GM12878 (cell line): ENCODE results near the gene HOXD13. TPM values are rescaled to one million over a fixed set of nuclear protein-coding genes. Genes with fewer than 3 reads are reported as not detected.

Experiments used
- ATAC-seq: fragments of 200-7000 bp; cut with Tn5 transposase; 3 replicates; pipeline ENCODE4 v1.9.1; 2020; ENCODE audit warnings: mild to moderate bottlenecking, moderate library complexity
- BruUV-seq: library from RNA; stranded (reverse); fragments of 400-500 nt; replicated peaks from 2 replicates; lab custom pipeline; 2021; lab: Mats Ljungman, UMichigan
- CTCF ChIA-PET: fragments of 300-600 bp; sonication (Branson Sonifier 250); formaldehyde crosslinking; extraction: SDS; loops from one replicate; lab custom pipeline; 2021; ENCODE audit warnings: inconsistent platforms; lab: Yijun Ruan, JAX
- POLR2A ChIA-PET: fragments of 350-600 bp; formaldehyde crosslinking; extraction: SDS; loops from one replicate; lab custom pipeline; 2021; ENCODE audit warnings: inconsistent platforms; lab: Charles Lee
- RAD21 ChIA-PET: fragments of 300-600 bp; sonication (Branson Sonifier 250); formaldehyde crosslinking; loops from one replicate; lab custom pipeline; 2023; ENCODE audit warnings: antibody characterized with exemption; ENCODE audit not compliant: unreplicated experiment; lab: Charles Lee
- SMC1A ChIA-PET: fragments of 300-600 bp; sonication (Branson Sonifier 250); formaldehyde crosslinking; loops from one replicate; lab custom pipeline; 2023; ENCODE audit not compliant: unreplicated experiment, uncharacterized antibody; lab: Charles Lee
- DNase-seq: peaks from one replicate; pipeline ENCODE4 v3.0.0-alpha.2; 2011; ENCODE audit warnings: low read depth, low spot score
- FAIRE-seq: peaks from 3 replicates; lab custom pipeline; 2011; peaks lifted over from hg19 to GRCh38; lab: Jason Lieb, UNC
- H2AFZ ChIP-seq: 2 replicates; pipeline ENCODE4 v1.6.0; 2011; ENCODE audit warnings: low read depth, low read length, control low read depth; ENCODE audit not compliant: control insufficient read depth
- H3K27ac ChIP-seq: 2 replicates; pipeline ENCODE4 v1.5.1; 2011; ENCODE audit warnings: control low read depth; ENCODE audit not compliant: control insufficient read depth, insufficient read depth
- H3K27me3 ChIP-seq, 2 experiments: replicated peaks in 1 of 2; 2 replicates each; pipeline versions ENCODE4 v1.6.0 to v1.6.1; 2011; ENCODE audit warnings: low read length in 1 of 2; ENCODE audit not compliant: control insufficient read depth in 2 of 2, insufficient read depth in 2 of 2
- H3K36me3 ChIP-seq, 2 experiments: 2 replicates each; pipeline ENCODE4 v1.5.1; 2011; ENCODE audit warnings: low read length in 1 of 2; ENCODE audit not compliant: control insufficient read depth in 2 of 2, insufficient read depth in 2 of 2
- H3K4me1 ChIP-seq: 2 replicates; pipeline ENCODE4 v1.6.1; 2011; ENCODE audit warnings: mild to moderate bottlenecking, low read length, moderate library complexity, mixed read lengths; ENCODE audit not compliant: control insufficient read depth, insufficient read depth
- H3K4me2 ChIP-seq: 2 replicates; pipeline ENCODE4 v1.6.0; 2011; ENCODE audit warnings: control low read depth; ENCODE audit not compliant: control insufficient read depth, insufficient read depth
- H3K4me3 ChIP-seq: fragments of 200-600 bp; sonication (generic); 2 replicates; pipeline ENCODE4 v1.5.1; 2016
- H3K79me2 ChIP-seq: 2 replicates; pipeline ENCODE4 v1.6.0; 2011; ENCODE audit warnings: low read length; ENCODE audit not compliant: control insufficient read depth, insufficient read depth
- H3K9ac ChIP-seq: 2 replicates; pipeline ENCODE4 v1.8.0; 2011; ENCODE audit warnings: low read length, control low read depth, mixed read lengths; ENCODE audit not compliant: control insufficient read depth, insufficient read depth
- H3K9me3 ChIP-seq: replicated peaks from 3 replicates; pipeline ENCODE4 v1.5.1; 2011; ENCODE audit warnings: mild to moderate bottlenecking, low read length; ENCODE audit not compliant: control insufficient read depth, insufficient read depth
- H4K20me1 ChIP-seq: 2 replicates; pipeline ENCODE4 v1.6.0; 2011; ENCODE audit not compliant: control insufficient read depth, insufficient read depth
- JUND ChIP-seq: IDR thresholded peaks from 2 replicates; pipeline ENCODE4 v1.6.1; 2012; ENCODE audit warnings: low read depth, mild to moderate bottlenecking, low read length, improper control_type of control experiment, moderate library complexity
- MTA3 ChIP-seq: IDR thresholded peaks from 2 replicates; pipeline ENCODE4 v1.6.1; 2012; ENCODE audit warnings: low read length, inconsistent platforms, borderline replicate concordance
- NBN ChIP-seq: fragments of 450-650 bp; IDR thresholded peaks from 2 replicates; pipeline ENCODE4 v1.6.1; 2016
- NR2F1 ChIP-seq: fragments of 450-650 bp; conservative IDR thresholded peaks from 2 replicates; pipeline ENCODE4 v1.6.1; 2017; ENCODE audit warnings: mild to moderate bottlenecking
- PML ChIP-seq: IDR thresholded peaks from 2 replicates; pipeline ENCODE4 v1.6.1; 2012; ENCODE audit warnings: low read length, inconsistent platforms
- TAF1 ChIP-seq: IDR thresholded peaks from 2 replicates; pipeline ENCODE4 v1.6.1; 2011; ENCODE audit warnings: mild to moderate bottlenecking, low read depth, low read length, borderline replicate concordance
- TBL1XR1 ChIP-seq: IDR thresholded peaks from 2 replicates; pipeline ENCODE4 v1.6.1; 2012; ENCODE audit warnings: low read depth, low read length, improper control_type of control experiment
- TCF12 ChIP-seq: IDR thresholded peaks from 2 replicates; pipeline ENCODE4 v1.6.1; 2011; ENCODE audit warnings: low read depth, mild to moderate bottlenecking, low read length
- ZNF207 ChIP-seq: fragments of 450-650 bp; IDR thresholded peaks from 2 replicates; pipeline ENCODE4 v1.6.1; 2014; ENCODE audit warnings: antibody characterized with exemption, mild to moderate bottlenecking, borderline replicate concordance
- ZNF274 ChIP-seq: IDR thresholded peaks from one replicate; pipeline ENCODE4 v1.8.0; 2011; ENCODE audit not compliant: insufficient read length, insufficient read depth
- ZSCAN29 ChIP-seq: fragments of 450-650 bp; IDR thresholded peaks from 2 replicates; pipeline ENCODE4 v1.6.1; 2017; ENCODE audit warnings: mild to moderate bottlenecking, moderate library complexity
- WGBS: methylation state at CpG from one replicate; pipeline ENCODE4 v1.1.6; 2016; ENCODE audit warnings: low lambda C conversion rate; ENCODE audit not compliant: insufficient replicate concordance, insufficient coverage; ENCODE audit errors: missing lambda C conversion rate; 5-methylcytosine and 5-hydroxymethylcytosine counted together
- in situ Hi-C: fragments of 300-500 bp; cut with MboI; formaldehyde crosslinking; loops from 9 replicates; pipeline ENCODE4 v1.14.3; 2018; ENCODE audit warnings: mixed read lengths
- intact Hi-C: fragments of 100-400 bp; cut with micrococcal nuclease; formaldehyde crosslinking; loops from one replicate; pipeline ENCODE4 v1.14.2; 2022; ENCODE audit not compliant: unreplicated experiment
- polyA plus RNA-seq, 11 experiments: library from polyadenylated mRNA; depleted of rRNA in 4 of 11; unstranded in 6 of 11; stranded (reverse) in 5 of 11; fragments of >200 nt; fragmentation: Nextera tagmentation in 4 of 11; fragmentation: Illumina TruSeq in 1 of 11; extraction: Ambion mirVana in 4 of 11; extraction: Trizol in 1 of 11; gene quantifications; 1 replicate in 1 of 11; 2 replicates in 10 of 11; pipeline versions ENCODE4 v1.2.1 to v1.2.3, GENCODE V29; 2011 to 2016; ENCODE audit warnings: inconsistent platforms in 2 of 11, missing spikeins in 2 of 11, low read depth in 1 of 11
- total RNA-seq, 4 experiments: library from RNA; depleted of rRNA in 3 of 4; stranded (reverse); fragments of >200 nt in 3 of 4; fragmentation: Illumina TruSeq in 1 of 4; extraction: Trizol in 1 of 4; gene quantifications; 2 replicates each; pipeline versions ENCODE4 v1.2.1 to v1.2.3, GENCODE V29; 2013 to 2021
- TF ChIP-seq, protein P1 (sequence below): IDR thresholded peaks from 2 replicates; pipeline ENCODE4 v1.6.1; 2011; ENCODE audit warnings: mild to moderate bottlenecking, low read depth, low read length, moderate library complexity; ENCODE audit not compliant: insufficient replicate concordance
- TF ChIP-seq, protein P2 (sequence below): fragments of 450-650 bp; formaldehyde crosslinking; IDR thresholded peaks from 2 replicates; pipeline ENCODE4 v1.4.0; 2022; ENCODE audit warnings: mild to moderate bottlenecking, moderate library complexity
- TF ChIP-seq, protein P3 (sequence below): IDR thresholded peaks from 2 replicates; pipeline ENCODE4 v1.6.1; 2011; ENCODE audit warnings: borderline replicate concordance, low read depth, mild to moderate bottlenecking, moderate library complexity, mixed read lengths, low read length; ENCODE audit not compliant: insufficient read depth; ENCODE audit errors: extremely low read length
- TF ChIP-seq, protein P4 (sequence below): fragments of 450-650 bp; IDR thresholded peaks from 2 replicates; pipeline ENCODE4 v1.6.1; 2018; ENCODE audit warnings: borderline replicate concordance, mild to moderate bottlenecking; ENCODE audit not compliant: partially characterized antibody

The HOXD13 gene
- total and polyA plus RNA-seq, 10 of the 15 experiments (the other 5 are each of a cell fraction or from before 2014, with no cell fraction given), result not detected

DNA sequence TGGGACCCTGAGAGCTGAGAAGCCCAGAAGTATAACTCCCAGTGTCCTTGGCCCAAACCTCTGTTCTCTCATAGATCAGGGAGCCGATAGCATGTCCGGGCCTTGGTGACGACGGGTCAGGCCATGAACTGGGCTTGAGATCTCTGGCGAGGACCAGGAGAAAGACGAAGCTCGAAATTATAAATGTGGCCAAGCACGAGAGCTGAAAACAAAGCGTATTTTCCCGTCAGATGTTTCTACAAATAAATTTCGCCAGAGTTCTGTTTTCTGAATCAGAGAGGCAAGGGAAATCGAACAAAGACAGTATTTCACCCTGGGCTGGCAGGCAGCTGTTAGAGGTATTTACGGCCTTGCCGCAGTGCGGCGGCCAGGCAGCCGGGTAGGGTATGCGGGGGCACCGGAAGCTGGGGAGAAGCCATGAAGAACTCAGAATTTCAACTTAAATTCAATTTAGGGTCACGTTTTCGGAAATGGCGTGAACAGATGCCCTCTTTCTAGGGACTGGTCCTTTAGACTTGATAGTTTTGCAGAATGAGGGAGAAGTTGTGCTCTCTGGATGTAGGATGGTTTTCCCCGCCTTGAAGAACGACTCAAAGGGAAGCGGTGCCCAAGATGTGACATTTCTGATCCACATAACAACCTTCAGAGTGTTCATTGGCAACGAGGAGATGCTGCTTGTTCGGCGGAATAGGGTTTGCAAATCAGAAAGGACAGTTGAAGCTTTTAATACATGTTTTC, 46.6 kb downstream of the HOXD13 start:
- FAIRE-seq (no peak), ATAC-seq (no peak), DNase-seq (no peak)
- H4K20me1 ChIP-seq, result no peaks in the 10 kb centered on the region
- H3K27me3 ChIP-seq, result peaks cover 2 to 11% of the 10 kb centered on the region in 2 experiments
- H3K9me3 ChIP-seq, result no peaks in the 10 kb centered on the region; the same call in 2 of the 3 replicates
- no TSS peak for BruUV-seq
- no peak overlapping the region for H3K27ac ChIP-seq
- CTCF ChIA-PET, result interaction anchor here (0.7 to 8.6 kb wide), 17 partner anchors 12 to 1010 kb away, joined by 3 to 157 read pairs (median 10); no protein-coding TSS in a partner anchor
- RAD21 ChIA-PET, result interaction anchor here (0.8 to 3.7 kb wide), 7 partner anchors 13 to 498 kb away, joined by 3 to 76 read pairs (median 4); no protein-coding TSS in a partner anchor
- POLR2A ChIA-PET, result no interaction called here
- H3K4me2 ChIP-seq, result no peak overlapping the region
- H3K9ac ChIP-seq, result no peak overlapping the region
- in situ Hi-C loops, result loop anchor here (25.0 kb wide), 1 partner anchor 1198 kb away; no protein-coding TSS in a partner anchor
- H3K4me3 ChIP-seq, result no peak overlapping the region
- intact Hi-C loops, result no loop called here
- SMC1A ChIA-PET, result interaction anchor here (1.1 to 5.3 kb wide), 7 partner anchors 11 to 1009 kb away, joined by 3 to 58 read pairs (median 12); no protein-coding TSS in a partner anchor
- WGBS, result 42% methylated on average over 28 of the region's 28 CpGs
- no peak overlapping the region for H2AFZ ChIP-seq
- H3K4me1 ChIP-seq, result no peaks in the 10 kb centered on the region
- no peaks in the 10 kb centered on the region for H3K36me3 ChIP-seq
- no peaks in the 10 kb centered on the region for H3K79me2 ChIP-seq
- TF ChIP-seq ZNF207, result no peak
- TF ChIP-seq NBN, result no peak
- TF ChIP-seq, protein P1, sequence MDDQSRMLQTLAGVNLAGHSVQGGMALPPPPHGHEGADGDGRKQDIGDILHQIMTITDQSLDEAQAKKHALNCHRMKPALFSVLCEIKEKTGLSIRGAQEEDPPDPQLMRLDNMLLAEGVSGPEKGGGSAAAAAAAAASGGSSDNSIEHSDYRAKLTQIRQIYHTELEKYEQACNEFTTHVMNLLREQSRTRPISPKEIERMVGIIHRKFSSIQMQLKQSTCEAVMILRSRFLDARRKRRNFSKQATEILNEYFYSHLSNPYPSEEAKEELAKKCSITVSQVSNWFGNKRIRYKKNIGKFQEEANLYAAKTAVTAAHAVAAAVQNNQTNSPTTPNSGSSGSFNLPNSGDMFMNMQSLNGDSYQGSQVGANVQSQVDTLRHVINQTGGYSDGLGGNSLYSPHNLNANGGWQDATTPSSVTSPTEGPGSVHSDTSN, result no peak
- TF ChIP-seq, protein P2, sequence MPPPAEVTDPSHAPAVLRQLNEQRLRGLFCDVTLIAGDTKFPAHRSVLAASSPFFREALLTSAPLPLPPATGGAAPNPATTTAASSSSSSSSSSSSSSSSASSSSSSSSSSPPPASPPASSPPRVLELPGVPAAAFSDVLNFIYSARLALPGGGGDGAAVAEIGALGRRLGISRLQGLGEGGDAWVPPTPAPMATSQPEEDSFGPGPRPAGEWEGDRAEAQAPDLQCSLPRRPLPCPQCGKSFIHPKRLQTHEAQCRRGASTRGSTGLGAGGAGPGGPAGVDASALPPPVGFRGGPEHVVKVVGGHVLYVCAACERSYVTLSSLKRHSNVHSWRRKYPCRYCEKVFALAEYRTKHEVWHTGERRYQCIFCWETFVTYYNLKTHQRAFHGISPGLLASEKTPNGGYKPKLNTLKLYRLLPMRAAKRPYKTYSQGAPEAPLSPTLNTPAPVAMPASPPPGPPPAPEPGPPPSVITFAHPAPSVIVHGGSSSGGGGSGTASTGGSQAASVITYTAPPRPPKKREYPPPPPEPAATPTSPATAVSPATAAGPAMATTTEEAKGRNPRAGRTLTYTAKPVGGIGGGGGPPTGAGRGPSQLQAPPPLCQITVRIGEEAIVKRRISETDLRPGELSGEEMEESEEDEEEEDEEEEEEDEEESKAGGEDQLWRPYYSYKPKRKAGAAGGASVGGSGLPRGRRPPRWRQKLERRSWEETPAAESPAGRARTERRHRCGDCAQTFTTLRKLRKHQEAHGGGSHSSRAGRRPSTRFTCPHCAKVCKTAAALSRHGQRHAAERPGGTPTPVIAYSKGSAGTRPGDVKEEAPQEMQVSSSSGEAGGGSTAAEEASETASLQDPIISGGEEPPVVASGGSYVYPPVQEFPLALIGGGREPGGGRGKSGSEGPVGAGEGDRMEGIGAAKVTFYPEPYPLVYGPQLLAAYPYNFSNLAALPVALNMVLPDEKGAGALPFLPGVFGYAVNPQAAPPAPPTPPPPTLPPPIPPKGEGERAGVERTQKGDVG (CRISPR knock-in tag), result no peak
- no peak for TF ChIP-seq PML
- no peak for TF ChIP-seq NR2F1
- TF ChIP-seq TBL1XR1, result no peak
- TF ChIP-seq TCF12, result no peak
- TF ChIP-seq MTA3, result no peak
- no peak for TF ChIP-seq TAF1
- TF ChIP-seq ZNF274, result no peak
- TF ChIP-seq JUND, result no peak
- TF ChIP-seq, protein P3, sequence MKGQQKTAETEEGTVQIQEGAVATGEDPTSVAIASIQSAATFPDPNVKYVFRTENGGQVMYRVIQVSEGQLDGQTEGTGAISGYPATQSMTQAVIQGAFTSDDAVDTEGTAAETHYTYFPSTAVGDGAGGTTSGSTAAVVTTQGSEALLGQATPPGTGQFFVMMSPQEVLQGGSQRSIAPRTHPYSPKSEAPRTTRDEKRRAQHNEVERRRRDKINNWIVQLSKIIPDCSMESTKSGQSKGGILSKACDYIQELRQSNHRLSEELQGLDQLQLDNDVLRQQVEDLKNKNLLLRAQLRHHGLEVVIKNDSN, result no peak
- TF ChIP-seq, protein P4, sequence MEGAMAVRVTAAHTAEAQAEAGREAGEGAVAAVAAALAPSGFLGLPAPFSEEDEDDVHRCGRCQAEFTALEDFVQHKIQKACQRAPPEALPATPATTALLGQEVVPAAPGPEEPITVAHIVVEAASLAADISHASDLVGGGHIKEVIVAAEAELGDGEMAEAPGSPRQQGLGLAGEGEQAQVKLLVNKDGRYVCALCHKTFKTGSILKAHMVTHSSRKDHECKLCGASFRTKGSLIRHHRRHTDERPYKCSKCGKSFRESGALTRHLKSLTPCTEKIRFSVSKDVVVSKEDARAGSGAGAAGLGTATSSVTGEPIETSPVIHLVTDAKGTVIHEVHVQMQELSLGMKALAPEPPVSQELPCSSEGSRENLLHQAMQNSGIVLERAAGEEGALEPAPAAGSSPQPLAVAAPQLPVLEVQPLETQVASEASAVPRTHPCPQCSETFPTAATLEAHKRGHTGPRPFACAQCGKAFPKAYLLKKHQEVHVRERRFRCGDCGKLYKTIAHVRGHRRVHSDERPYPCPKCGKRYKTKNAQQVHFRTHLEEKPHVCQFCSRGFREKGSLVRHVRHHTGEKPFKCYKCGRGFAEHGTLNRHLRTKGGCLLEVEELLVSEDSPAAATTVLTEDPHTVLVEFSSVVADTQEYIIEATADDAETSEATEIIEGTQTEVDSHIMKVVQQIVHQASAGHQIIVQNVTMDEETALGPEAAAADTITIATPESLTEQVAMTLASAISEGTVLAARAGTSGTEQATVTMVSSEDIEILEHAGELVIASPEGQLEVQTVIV, result no peak
- no peak for TF ChIP-seq ZSCAN29
